Mesendoderm (in vitro differentiated cells): ENCODE data around the gene LRRFIP2.

ENCODE experiments used
- DNase-seq: peaks from one replicate; pipeline ENCODE4 v3.0.0; 2013
- H2AK5ac ChIP-seq: 2 replicates; pipeline ENCODE4 v1.6.1; 2013; ENCODE audit warnings: low read length, inconsistent platforms
- H2BK120ac ChIP-seq: 2 replicates; pipeline ENCODE4 v1.6.1; 2013; ENCODE audit warnings: low read depth, mild to moderate bottlenecking, low read length, moderate library complexity, mixed read lengths
- H2BK15ac ChIP-seq: replicated peaks from 2 replicates; pipeline ENCODE4 v1.6.1; 2013; ENCODE audit warnings: low read depth, mild to moderate bottlenecking, moderate library complexity
- H2BK5ac ChIP-seq: 2 replicates; pipeline ENCODE4 v1.6.1; 2013; ENCODE audit warnings: low read length, inconsistent platforms
- H3K18ac ChIP-seq: 2 replicates; pipeline ENCODE4 v1.6.1; 2013; ENCODE audit warnings: mild to moderate bottlenecking, low read length, mixed read lengths
- H3K23ac ChIP-seq: one replicate; pipeline ENCODE4 v1.6.1; 2013; ENCODE audit warnings: low read length
- H3K27ac ChIP-seq: 2 replicates; pipeline ENCODE4 v1.5.1; 2013; ENCODE audit warnings: low read depth, mild to moderate bottlenecking, inconsistent platforms, low read length, moderate library complexity
- H3K27me3 ChIP-seq: 2 replicates; pipeline ENCODE4 v1.6.1; 2013; ENCODE audit warnings: low read length, control low read depth, mild to moderate bottlenecking, inconsistent platforms; ENCODE audit not compliant: insufficient read depth, poor library complexity
- H3K36me3 ChIP-seq: 2 replicates; pipeline ENCODE4 v1.6.1; 2013; ENCODE audit warnings: low read length, inconsistent platforms; ENCODE audit not compliant: control insufficient read depth, insufficient read depth
- H3K4ac ChIP-seq: one replicate; pipeline ENCODE4 v1.6.1; 2013; ENCODE audit warnings: low read depth, mild to moderate bottlenecking, low read length, moderate library complexity
- H3K4me1 ChIP-seq: 2 replicates; pipeline ENCODE4 v1.6.1; 2013; ENCODE audit warnings: low read depth, low read length, inconsistent platforms; ENCODE audit not compliant: control insufficient read depth
- H3K4me2 ChIP-seq: 2 replicates; pipeline ENCODE4 v1.6.1; 2013; ENCODE audit warnings: low read length
- H3K4me3 ChIP-seq: 2 replicates; pipeline ENCODE4 v1.5.1; 2013; ENCODE audit warnings: mild to moderate bottlenecking, low read length
- H3K56ac ChIP-seq: one replicate; pipeline ENCODE4 v1.6.1; 2013; ENCODE audit warnings: low read length
- H3K79me1 ChIP-seq: 2 replicates; pipeline ENCODE4 v1.6.1; 2013; ENCODE audit warnings: low read length, inconsistent platforms
- H3K79me2 ChIP-seq: 2 replicates; pipeline ENCODE4 v1.6.1; 2013; ENCODE audit warnings: mild to moderate bottlenecking, low read length; ENCODE audit not compliant: control insufficient read depth, insufficient read depth
- H3K9ac ChIP-seq: 2 replicates; pipeline ENCODE4 v1.6.1; 2013; ENCODE audit warnings: low read length, inconsistent platforms
- H4K5ac ChIP-seq: one replicate; pipeline ENCODE4 v1.6.1; 2013; ENCODE audit warnings: low read length
- H4K8ac ChIP-seq: one replicate; pipeline ENCODE4 v1.6.1; 2013; ENCODE audit warnings: low read depth, mild to moderate bottlenecking, control low read depth, low read length, moderate library complexity
- WGBS: extraction: QIAGEN DNeasy Blood & Tissue Kit; methylation state at CpG from one replicate; pipeline ENCODE4 v1.1.7; 2013; ENCODE audit warnings: low lambda C conversion rate, missing lambda C conversion rate; ENCODE audit not compliant: insufficient coverage; ENCODE audit errors: extremely low coverage; 5-methylcytosine and 5-hydroxymethylcytosine counted together

LRRFIP2 gene

DNA sequence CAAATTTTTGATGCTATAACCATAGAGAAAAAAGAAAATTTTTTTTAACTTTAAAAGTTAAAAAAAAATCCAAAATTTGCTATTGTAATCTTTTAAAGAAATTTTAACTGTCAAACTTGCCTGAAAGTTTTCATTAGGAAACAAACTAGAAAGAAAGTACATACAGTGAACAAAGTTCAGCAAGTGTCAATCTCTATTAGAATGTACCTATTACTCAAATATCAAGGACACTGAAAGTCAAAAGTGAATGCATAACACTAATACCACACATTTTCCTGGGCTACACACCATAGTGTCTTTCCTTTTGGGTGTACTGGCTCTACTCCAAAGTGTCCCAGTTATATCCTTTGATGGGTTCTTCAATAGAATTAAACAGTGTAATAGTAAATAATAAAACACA is 56.8 kb downstream of the LRRFIP2 start:
- no peak overlapping the region for H2BK120ac ChIP-seq
- no peak overlapping the region for H4K8ac ChIP-seq
- H3K27ac ChIP-seq, result no peak overlapping the region

DNA sequence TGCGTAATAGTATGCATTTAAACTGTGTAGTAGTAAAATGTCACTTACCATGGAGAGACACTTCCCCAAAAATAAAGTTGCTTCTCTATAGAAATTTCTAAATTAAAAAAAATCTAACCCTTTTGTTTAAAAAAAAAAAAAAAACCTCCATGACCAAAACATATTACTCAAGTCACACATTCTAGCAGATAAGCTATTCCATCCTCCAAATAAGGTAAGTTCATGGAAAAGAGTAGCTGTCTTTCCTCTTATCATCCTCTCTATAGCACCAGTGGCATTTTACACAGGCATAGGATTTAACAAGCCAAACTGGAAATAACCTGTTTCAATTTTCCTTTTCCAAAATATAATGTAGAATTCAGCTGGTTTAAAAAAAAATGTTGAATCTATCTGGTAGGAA is 57.4 kb downstream of the LRRFIP2 start:
- Histone ChIP-seq H3K9ac (no peak overlapping the region), H3K23ac (no peak overlapping the region), H3K4me1 (no peaks in the 10 kb centered on the region), H3K79me2 (no peaks in the 10 kb centered on the region), H3K4me2 (no peak overlapping the region), H2BK5ac (no peak overlapping the region), H2BK120ac (no peak overlapping the region), H2BK15ac (no peak overlapping the region), H4K5ac (no peak overlapping the region), H3K56ac (no peak overlapping the region), H4K8ac (no peak overlapping the region), H3K79me1 (no peaks in the 10 kb centered on the region), H3K4me3 (no peak overlapping the region), H3K36me3 (no peaks in the 10 kb centered on the region), H3K27me3 (no peaks in the 10 kb centered on the region), H3K4ac (no peak overlapping the region), H3K18ac (no peak overlapping the region), H2AK5ac (no peak overlapping the region), H3K27ac (no peak overlapping the region)
- no CpG with 5 or more reads among the region's 1 CpG for WGBS
- no peak for DNase-seq

More for the DNA sequence above, 56.8 kb downstream of the LRRFIP2 start:
- Histone ChIP-seq H3K79me2 (no peaks in the 10 kb centered on the region), H4K5ac (no peak overlapping the region), H3K9ac (no peak overlapping the region), H2AK5ac (no peak overlapping the region), H2BK5ac (no peak overlapping the region), H3K79me1 (no peaks in the 10 kb centered on the region), H2BK15ac (no peak overlapping the region), H3K23ac (no peak overlapping the region), H3K4me1 (no peaks in the 10 kb centered on the region), H3K56ac (no peak overlapping the region), H3K4me3 (no peak overlapping the region), H3K18ac (no peak overlapping the region), H3K27me3 (no peaks in the 10 kb centered on the region), H3K4me2 (no peak overlapping the region), H3K36me3 (no peaks in the 10 kb centered on the region), H3K4ac (no peak overlapping the region)
- no peak for DNase-seq

DNA sequence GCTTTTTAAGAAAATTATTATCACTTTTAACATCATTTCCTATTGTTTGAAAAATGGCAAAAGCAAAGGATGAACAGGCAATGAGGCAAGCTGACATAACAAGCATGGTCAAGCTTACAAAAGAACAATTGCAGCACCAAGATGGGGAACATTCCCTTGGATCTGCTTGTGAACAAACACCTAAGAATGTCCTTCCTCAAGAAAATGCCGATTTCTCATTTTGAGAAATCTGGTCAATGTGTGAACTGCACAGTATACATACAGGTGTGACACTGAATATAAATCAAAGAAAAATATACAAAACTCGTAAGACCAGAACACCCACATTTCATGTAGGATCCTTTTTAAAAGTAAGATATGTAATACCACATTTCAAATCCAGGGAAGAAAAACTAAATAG is 58.9 kb downstream of the LRRFIP2 start:
- Histone ChIP-seq H2AK5ac (no peak overlapping the region), H4K5ac (no peak overlapping the region), H3K23ac (no peak overlapping the region), H3K9ac (no peak overlapping the region), H3K56ac (no peak overlapping the region), H3K27me3 (no peaks in the 10 kb centered on the region), H3K18ac (no peak overlapping the region), H2BK5ac (no peak overlapping the region), H3K4me1 (no peaks in the 10 kb centered on the region), H3K4ac (no peak overlapping the region), H3K79me2 (no peaks in the 10 kb centered on the region), H3K79me1 (peaks cover 1% of the 10 kb centered on the region), H3K27ac (no peak overlapping the region), H3K4me3 (no peak overlapping the region), H3K4me2 (no peak overlapping the region), H3K36me3 (no peaks in the 10 kb centered on the region), H2BK120ac (no peak overlapping the region), H4K8ac (no peak overlapping the region), H2BK15ac (no peak overlapping the region)
- WGBS, result no CpG with 5 or more reads among the region's 2 CpGs
- no peak for DNase-seq

- H3K4me1 ChIP-seq, result no peaks in the 10 kb centered on the region
- H2BK5ac ChIP-seq, result no peak overlapping the region
- WGBS, result no CpG with 5 or more reads among the region's 2 CpGs
- H2BK15ac ChIP-seq, result no peak overlapping the region
- H3K4me2 ChIP-seq, result no peak overlapping the region
- no peak overlapping the region for H2BK120ac ChIP-seq
- no peak overlapping the region for H3K4me3 ChIP-seq
- no peaks in the 10 kb centered on the region for H3K79me2 ChIP-seq
- no peak overlapping the region for H3K56ac ChIP-seq
- no peak overlapping the region for H3K18ac ChIP-seq
- H4K8ac ChIP-seq, result no peak overlapping the region
- H3K4ac ChIP-seq, result no peak overlapping the region
- H3K36me3 ChIP-seq, result no peaks in the 10 kb centered on the region
- no peak for DNase-seq
- no peak overlapping the region for H3K23ac ChIP-seq
- H3K79me1 ChIP-seq, result peaks cover 1% of the 10 kb centered on the region
- H3K27me3 ChIP-seq, result no peaks in the 10 kb centered on the region
- no peak overlapping the region for H4K5ac ChIP-seq
- H3K27ac ChIP-seq, result no peak overlapping the region
- no peak overlapping the region for H3K9ac ChIP-seq
- H2AK5ac ChIP-seq, result no peak overlapping the region
Observed at GRCh38 chr3:37114251-37115145, 59.9 kb downstream of the LRRFIP2 start.

DNA sequence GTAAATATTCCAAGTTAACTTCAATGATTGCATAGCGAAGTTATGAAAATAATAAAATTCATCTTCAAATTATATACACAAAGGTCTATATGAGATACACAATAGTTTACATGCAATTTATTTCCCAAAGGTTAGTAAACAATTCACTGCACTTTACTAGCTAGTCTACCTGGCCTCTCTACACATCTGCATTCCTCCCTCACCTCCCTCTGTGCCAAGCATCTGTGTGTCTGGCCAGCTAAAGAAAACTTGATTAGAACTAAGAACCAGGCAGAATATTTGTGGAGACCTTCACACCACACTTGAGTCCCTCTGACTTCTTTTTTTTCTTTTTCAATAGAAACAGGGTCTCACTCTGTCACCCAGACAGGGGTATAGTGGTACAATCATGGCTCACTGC is 61.4 kb downstream of the LRRFIP2 start:
- no peak overlapping the region for H3K23ac ChIP-seq
- H3K36me3 ChIP-seq, result no peaks in the 10 kb centered on the region
- no CpG with 5 or more reads among the region's 1 CpG for WGBS
- no peak overlapping the region for H2BK120ac ChIP-seq
- no peak overlapping the region for H2AK5ac ChIP-seq
- H3K4me3 ChIP-seq, result no peak overlapping the region
- no peaks in the 10 kb centered on the region for H3K4me1 ChIP-seq
- H4K8ac ChIP-seq, result no peak overlapping the region
- no peak overlapping the region for H3K56ac ChIP-seq
- H3K27me3 ChIP-seq, result no peaks in the 10 kb centered on the region
- no peak overlapping the region for H3K9ac ChIP-seq
- no peak overlapping the region for H3K4me2 ChIP-seq
- H3K79me1 ChIP-seq, result peaks cover 1% of the 10 kb centered on the region
- H4K5ac ChIP-seq, result no peak overlapping the region
- no peak overlapping the region for H3K4ac ChIP-seq
- no peak overlapping the region for H2BK15ac ChIP-seq
- no peak for DNase-seq
- H3K18ac ChIP-seq, result no peak overlapping the region
- no peak overlapping the region for H2BK5ac ChIP-seq
- H3K27ac ChIP-seq, result no peak overlapping the region
- no peaks in the 10 kb centered on the region for H3K79me2 ChIP-seq

DNA sequence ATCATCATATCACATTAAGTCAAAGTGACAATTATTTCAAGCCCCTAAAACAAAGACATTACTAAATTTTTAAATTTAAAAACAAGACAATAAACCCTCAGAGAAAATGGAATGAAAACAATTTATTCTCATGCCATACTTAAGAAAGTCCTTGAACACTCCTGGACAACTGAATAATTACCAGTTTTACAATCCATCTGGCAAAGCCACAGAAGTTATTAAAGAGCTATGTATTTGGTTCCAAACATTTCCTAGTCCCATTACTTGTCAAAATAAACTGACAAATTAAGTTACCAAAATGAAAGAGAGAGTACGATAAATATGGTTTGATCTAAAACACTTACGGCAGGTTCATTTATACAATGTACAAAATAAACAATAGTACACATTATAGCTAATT is 63.2 kb downstream of the LRRFIP2 start:
- Histone ChIP-seq H3K36me3 (no peaks in the 10 kb centered on the region), H3K27ac (no peak overlapping the region), H2BK120ac (no peak overlapping the region), H4K5ac (no peak overlapping the region), H3K27me3 (no peaks in the 10 kb centered on the region), H4K8ac (no peak overlapping the region), H2AK5ac (no peak overlapping the region), H3K4me2 (no peak overlapping the region), H3K79me1 (peaks cover 1% of the 10 kb centered on the region), H3K18ac (no peak overlapping the region), H3K23ac (no peak overlapping the region), H3K56ac (no peak overlapping the region), H3K79me2 (no peaks in the 10 kb centered on the region), H3K4me3 (no peak overlapping the region), H3K4ac (no peak overlapping the region), H2BK5ac (no peak overlapping the region), H3K4me1 (no peaks in the 10 kb centered on the region), H3K9ac (no peak overlapping the region), H2BK15ac (no peak overlapping the region)
- no CpG with 5 or more reads among the region's 2 CpGs for WGBS
- DNase-seq, result no peak
